Colonic mucosa (tissue), 4 donors: ENCODE data around the gene LAD1. TPM values are rescaled to one million over a fixed set of nuclear protein-coding genes. Genes with fewer than 3 reads are reported as not detected.

Source experiments
- DNase-seq: peaks from one replicate; pipeline ENCODE4 v3.0.0-alpha.2; 2020
- H3K27ac ChIP-seq: fragments of 200-600 bp; one replicate; pipeline ENCODE4 v1.8.0; 2021
- H3K27me3 ChIP-seq: fragments of 200-600 bp; one replicate; pipeline ENCODE4 v1.8.0; 2021
- H3K36me3 ChIP-seq: fragments of 200-600 bp; one replicate; pipeline ENCODE4 v1.8.0; 2021
- H3K4me1 ChIP-seq: fragments of 200-600 bp; one replicate; pipeline ENCODE4 v1.8.0; 2021; ENCODE audit warnings: mild to moderate bottlenecking
- H3K4me3 ChIP-seq: fragments of 200-600 bp; one replicate; pipeline ENCODE4 v1.8.0; 2021
- H3K9ac ChIP-seq, 2 donors: one replicate each; pipeline ENCODE4 v1.7.0; 2013; ENCODE audit warnings: control low read depth in 2 of 2, low read depth in 2 of 2, low read length in 2 of 2
- H3K9me3 ChIP-seq: fragments of 200-600 bp; one replicate; pipeline ENCODE4 v1.8.0; 2021
- CTCF ChIP-seq: fragments of 200-600 bp; IDR thresholded peaks from one replicate; pipeline ENCODE4 v1.8.0; 2022; ENCODE audit warnings: antibody characterized with exemption, mild to moderate bottlenecking
- intact Hi-C: fragments of 100-400 bp; cut with DNase I; formaldehyde crosslinking; loops from one replicate; pipeline ENCODE4 v1.14.1; 2022
- total RNA-seq, 2 donors: library from RNA; stranded (reverse); fragmentation: NEBNext Ultra II Directional in 1 of 2; extraction: Animal tissue kit (Norgen Biotek cat#: 25700) in 1 of 2; gene quantifications; one replicate each; pipeline ENCODE4 v1.2.1, GENCODE V29; 2021
- donor health status: healthy.
- donor health status: DM: no; HTN: no; CAD: no.
- donor health status: DM: no; HTN: no; CAD: no.

Gene LAD1
- total RNA-seq, 2 donors from 2014 or later, result 160 to 280 TPM

GRCh38 chr1:201360901-201361651 lies 38.0 kb downstream of the LAD1 start:
- Histone ChIP-seq H3K36me3 (no peaks in the 10 kb centered on the region), H3K4me3 (no peak overlapping the region), H3K4me1 (no peaks in the 10 kb centered on the region), H3K9me3 (no peaks in the 10 kb centered on the region), H3K27me3 (no peaks in the 10 kb centered on the region), H3K9ac (no peak overlapping the region), H3K27ac (no peak overlapping the region)
- no peak for TF ChIP-seq CTCF
- no peak for DNase-seq
- intact Hi-C loops, result loop anchor here (1.0 kb wide), 1 partner anchor 107 kb away; no protein-coding TSS in a partner anchor

GRCh38 chr1:201360486-201360885 lies 38.6 kb downstream of the LAD1 start:
- Histone ChIP-seq H3K27ac (no peak overlapping the region), H3K9ac (no peak overlapping the region), H3K27me3 (no peaks in the 10 kb centered on the region), H3K9me3 (no peaks in the 10 kb centered on the region), H3K4me3 (no peak overlapping the region), H3K4me1 (no peaks in the 10 kb centered on the region), H3K36me3 (no peaks in the 10 kb centered on the region)
- intact Hi-C loops, result no loop called here
- no peak for TF ChIP-seq CTCF
- no peak for DNase-seq

- Histone ChIP-seq H3K9ac (no peak overlapping the region), H3K36me3 (no peaks in the 10 kb centered on the region), H3K27ac (no peak overlapping the region), H3K27me3 (no peaks in the 10 kb centered on the region), H3K4me1 (no peaks in the 10 kb centered on the region), H3K9me3 (no peaks in the 10 kb centered on the region), H3K4me3 (no peak overlapping the region)
- no peak for DNase-seq
- no peak for TF ChIP-seq CTCF
- intact Hi-C loops, result no loop called here
Measured at GRCh38 chr1:201359873-201360210, 39.3 kb downstream of the LAD1 start.

- no peak for TF ChIP-seq CTCF
- no peak for DNase-seq
- intact Hi-C loops, result no loop called here
- Histone ChIP-seq H3K9me3 (no peaks in the 10 kb centered on the region), H3K36me3 (no peaks in the 10 kb centered on the region), H3K9ac (no peak overlapping the region), H3K4me3 (no peak overlapping the region), H3K27me3 (no peaks in the 10 kb centered on the region), H3K27ac (no peak overlapping the region), H3K4me1 (no peaks in the 10 kb centered on the region)
Measured at GRCh38 chr1:201359031-201359872, 39.9 kb downstream of the LAD1 start.

GRCh38 chr1:201358596-201358995 lies 40.5 kb downstream of the LAD1 start:
- no peak overlapping the region for H3K9ac ChIP-seq
- H3K27me3 ChIP-seq, result no peaks in the 10 kb centered on the region
- no peaks in the 10 kb centered on the region for H3K9me3 ChIP-seq
- intact Hi-C loops, result no loop called here
- H3K27ac ChIP-seq, result no peak overlapping the region
- DNase-seq, result no peak
- no peaks in the 10 kb centered on the region for H3K4me1 ChIP-seq
- no peak for TF ChIP-seq CTCF
- no peak overlapping the region for H3K4me3 ChIP-seq
- H3K36me3 ChIP-seq, result no peaks in the 10 kb centered on the region
